HEK293 (cell line): ENCODE measurements around the gene HHIPL1.

Source experiments
- CTCF ChIA-PET: fragments of 350-600 bp; formaldehyde crosslinking; extraction: SDS; loops from one replicate; lab custom pipeline; 2021; ENCODE audit warnings: antibody characterized with exemption; lab: Yijun Ruan, JAX
- POLR2A ChIA-PET: fragments of 300-600 bp; formaldehyde crosslinking; extraction: SDS; loops from one replicate; lab custom pipeline; 2020; ENCODE audit warnings: antibody characterized with exemption, inconsistent platforms; lab: Yijun Ruan, JAX
- H3K27ac ChIP-seq: fragments of 200-500 bp; sonication (Bioruptor generic); 2 replicates; pipeline ENCODE4 v1.5.1; 2014; ENCODE audit warnings: low read depth, low read length, control low read depth, inconsistent platforms; ENCODE audit errors: extremely low read depth
- H3K36me3 ChIP-seq, 2 experiments: fragments of 200-500 bp in 1 of 2; sonication (Bioruptor generic) in 1 of 2; 1 replicate in 1 of 2; 2 replicates in 1 of 2; pipeline ENCODE4 v1.5.1; 2014 to 2017; ENCODE audit warnings: inconsistent platforms in 2 of 2, low read length in 2 of 2; ENCODE audit not compliant: control insufficient read depth in 2 of 2, insufficient read depth in 1 of 2
- H3K4me1 ChIP-seq: fragments of 200-500 bp; sonication (Bioruptor generic); 2 replicates; pipeline ENCODE4 v1.5.1; 2014; ENCODE audit warnings: mild to moderate bottlenecking, low read length, inconsistent platforms; ENCODE audit not compliant: control insufficient read depth, insufficient read depth
- H3K4me3 ChIP-seq: 2 replicates; pipeline ENCODE4 v1.5.1; 2011; ENCODE audit warnings: low read depth, mild to moderate bottlenecking, control low read depth, low read length, moderate library complexity
- H3K9me3 ChIP-seq: fragments of 200-500 bp; sonication (Bioruptor generic); 2 replicates; pipeline ENCODE4 v1.5.1; 2014; ENCODE audit warnings: low read depth, low read length, inconsistent platforms; ENCODE audit not compliant: control insufficient read depth, insufficient read depth
- IKZF3 ChIP-seq: fragments of 450-650 bp; IDR thresholded peaks from 2 replicates; pipeline ENCODE4 v1.5.0; 2018; ENCODE audit warnings: missing biosample characterization, mild to moderate bottlenecking, missing genetic modification characterization, moderate library complexity
- KLF1 ChIP-seq: fragments of 450-650 bp; formaldehyde crosslinking; IDR thresholded peaks from 2 replicates; pipeline ENCODE4 v1.5.1; 2016; ENCODE audit warnings: missing biosample characterization, missing genetic modification characterization
- KLF8 ChIP-seq: fragments of 450-650 bp; formaldehyde crosslinking; IDR thresholded peaks from 2 replicates; pipeline ENCODE4 v1.5.1; 2016; ENCODE audit warnings: missing biosample characterization, missing genetic modification characterization
- PRDM10 ChIP-seq: fragments of 450-650 bp; formaldehyde crosslinking; IDR thresholded peaks from 2 replicates; pipeline ENCODE4 v1.5.1; 2016; ENCODE audit warnings: missing biosample characterization, missing genetic modification characterization
- REPIN1 ChIP-seq: fragments of 450-650 bp; formaldehyde crosslinking; IDR thresholded peaks from 2 replicates; pipeline ENCODE4 v1.5.1; 2017; ENCODE audit warnings: missing biosample characterization, missing genetic modification characterization, low read depth
- SP2 ChIP-seq: fragments of 450-650 bp; formaldehyde crosslinking; IDR thresholded peaks from 2 replicates; pipeline ENCODE4 v1.5.1; 2016; ENCODE audit warnings: missing biosample characterization, missing genetic modification characterization
- SP3 ChIP-seq: fragments of 450-650 bp; formaldehyde crosslinking; IDR thresholded peaks from 2 replicates; pipeline ENCODE4 v1.5.1; 2016; ENCODE audit warnings: missing biosample characterization, missing genetic modification characterization
- ZBTB20 ChIP-seq: fragments of 450-650 bp; formaldehyde crosslinking; IDR thresholded peaks from 2 replicates; pipeline ENCODE4 v1.5.1; 2016; ENCODE audit warnings: missing biosample characterization, missing genetic modification characterization
- ZBTB26 ChIP-seq: fragments of 450-650 bp; formaldehyde crosslinking; optimal IDR thresholded peaks from 2 replicates; pipeline ENCODE3; 2016; ENCODE audit warnings: missing biosample characterization, mild to moderate bottlenecking, missing genetic modification characterization
- ZBTB48 ChIP-seq: fragments of 450-650 bp; formaldehyde crosslinking; IDR thresholded peaks from 2 replicates; pipeline ENCODE4 v1.5.1; 2016; ENCODE audit warnings: missing biosample characterization, missing genetic modification characterization
- ZEB2 ChIP-seq: fragments of 450-650 bp; formaldehyde crosslinking; IDR thresholded peaks from 2 replicates; pipeline ENCODE4 v1.5.1; 2016; ENCODE audit warnings: missing biosample characterization, missing genetic modification characterization
- ZFP3 ChIP-seq: fragments of 450-650 bp; formaldehyde crosslinking; IDR thresholded peaks from 2 replicates; pipeline ENCODE4 v1.5.1; 2016; ENCODE audit warnings: low read depth, missing biosample characterization, missing genetic modification characterization
- ZFP69B ChIP-seq: fragments of 450-650 bp; formaldehyde crosslinking; IDR thresholded peaks from 2 replicates; pipeline ENCODE4 v1.5.1; 2016; ENCODE audit warnings: missing biosample characterization, missing genetic modification characterization
- ZIC2 ChIP-seq: fragments of 450-650 bp; formaldehyde crosslinking; IDR thresholded peaks from 2 replicates; pipeline ENCODE4 v1.5.1; 2016; ENCODE audit warnings: missing biosample characterization, missing genetic modification characterization
- ZNF112 ChIP-seq: fragments of 450-650 bp; formaldehyde crosslinking; IDR thresholded peaks from 2 replicates; pipeline ENCODE4 v1.5.0; 2017; ENCODE audit warnings: missing biosample characterization, missing genetic modification characterization
- ZNF2 ChIP-seq: fragments of 450-650 bp; formaldehyde crosslinking; IDR thresholded peaks from 2 replicates; pipeline ENCODE4 v1.5.1; 2016; ENCODE audit warnings: missing biosample characterization, missing genetic modification characterization
- ZNF24 ChIP-seq: fragments of 450-650 bp; formaldehyde crosslinking; IDR thresholded peaks from 2 replicates; pipeline ENCODE4 v1.5.1; 2016; ENCODE audit warnings: missing biosample characterization, missing genetic modification characterization
- ZNF302 ChIP-seq: fragments of 450-650 bp; formaldehyde crosslinking; IDR thresholded peaks from 2 replicates; pipeline ENCODE4 v1.5.1; 2016; ENCODE audit warnings: missing biosample characterization, missing genetic modification characterization, low read depth
- ZNF37A ChIP-seq: fragments of 450-650 bp; IDR thresholded peaks from 2 replicates; pipeline ENCODE4 v1.5.1; 2018; ENCODE audit warnings: missing biosample characterization, missing genetic modification characterization
- ZNF777 ChIP-seq: fragments of 450-650 bp; formaldehyde crosslinking; IDR thresholded peaks from 2 replicates; pipeline ENCODE4 v1.5.1; 2017; ENCODE audit warnings: missing biosample characterization, missing genetic modification characterization, borderline replicate concordance
- TF ChIP-seq, protein P1 (sequence below): fragments of 450-650 bp; formaldehyde crosslinking; conservative IDR thresholded peaks from 2 replicates; pipeline ENCODE4 v1.5.1; 2016; ENCODE audit warnings: low read depth, missing biosample characterization, missing genetic modification characterization

Gene HHIPL1

DNA sequence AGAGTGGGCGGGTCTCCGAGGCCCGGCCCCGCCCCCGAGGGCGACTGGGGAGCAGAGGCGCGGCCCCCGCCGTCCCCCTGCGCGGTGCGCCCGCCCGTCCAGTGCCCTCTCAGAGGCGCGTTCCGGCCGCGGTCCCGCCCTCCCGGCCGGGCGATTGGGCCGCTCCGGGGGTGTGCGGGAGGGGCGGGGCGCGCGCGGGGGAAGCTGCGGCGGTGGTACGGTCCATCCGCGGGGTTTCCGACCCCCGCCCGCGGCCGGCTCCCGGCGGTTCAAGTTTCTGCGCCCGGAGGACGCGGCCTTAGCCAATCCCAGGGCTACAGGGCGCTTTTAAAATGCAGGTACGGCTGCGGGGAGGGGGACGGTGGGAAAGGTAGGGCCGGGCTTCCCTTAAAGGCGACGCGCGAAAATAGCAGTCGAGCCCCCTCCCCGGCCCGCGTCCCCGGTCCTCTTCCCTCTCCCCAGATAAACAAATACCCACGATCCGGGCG, 40.6 kb upstream of the HHIPL1 start (continued):
- TF ChIP-seq ZBTB26 (tag by site-specific recombination) (peak; percentile 25), SP2 (tag by site-specific recombination) (peak; percentile 65), SP3 (tag by site-specific recombination) (peak; percentile 66), ZNF112 (tag by site-specific recombination) (no peak), ZNF37A (tag by site-specific recombination) (peak; percentile 31; the same call in 1 of the 2 replicates), IKZF3 (tag by site-specific recombination) (0 out of 2 replicates have a peak, but pooled peaks have one; percentile 11), PRDM10 (tag by site-specific recombination) (peak; percentile 89)

GRCh38 chr14:99604766-99605298, 40.1 kb upstream of the HHIPL1 start:
- H3K9me3 ChIP-seq = no peaks in the 10 kb centered on the region
- POLR2A ChIA-PET = interaction anchor here (0.7 to 3.1 kb wide), 5 partner anchors 9 to 124 kb away, joined by 3 to 20 read pairs (median 4); partner anchors contain the start of genes CCNK and SETD3
- peaks cover 15% of the 10 kb centered on the region for H3K4me1 ChIP-seq
- H3K4me3 ChIP-seq = peak overlapping the region; percentile 64
- H3K27ac ChIP-seq = peak overlapping the region; percentile 93
- peaks cover 0 to 4% of the 10 kb centered on the region in 2 experiments; a peak in 1 of 3 replicates for H3K36me3 ChIP-seq
- CTCF ChIA-PET = interaction anchor here (0.6 to 2.1 kb wide), 3 partner anchors 23 to 80 kb away, joined by 3 to 14 read pairs (median 4); no protein-coding TSS in a partner anchor
- TF ChIP-seq ZBTB26 (tag by site-specific recombination) (peak; percentile 80), ZFP3 (tag by site-specific recombination) (no peak), PRDM10 (tag by site-specific recombination) (peak; percentile 79), ZNF24 (tag by site-specific recombination) (no peak), ZNF777 (tag by site-specific recombination) (0 out of 2 replicates have a peak, but pooled peaks have one; percentile 20), ZNF302 (tag by site-specific recombination) (no peak), KLF8 (peak; percentile 42; the same call in 1 of the 2 replicates), ZNF2 (tag by site-specific recombination) (0 out of 2 replicates have a peak, but pooled peaks have one; percentile 33), ZBTB48 (tag by site-specific recombination) (peak; percentile 80), KLF1 (peak; percentile 56; the same call in 1 of the 2 replicates), ZBTB20 (tag by site-specific recombination) (peak; percentile 89), ZIC2 (tag by site-specific recombination) (peak; percentile 96), ZFP69B (tag by site-specific recombination) (0 out of 2 replicates have a peak, but pooled peaks have one; percentile 10), ZEB2 (tag by site-specific recombination) (peak; percentile 9; the same call in 1 of the 2 replicates), REPIN1 (tag by site-specific recombination) (no peak)
- TF ChIP-seq, protein P1, sequence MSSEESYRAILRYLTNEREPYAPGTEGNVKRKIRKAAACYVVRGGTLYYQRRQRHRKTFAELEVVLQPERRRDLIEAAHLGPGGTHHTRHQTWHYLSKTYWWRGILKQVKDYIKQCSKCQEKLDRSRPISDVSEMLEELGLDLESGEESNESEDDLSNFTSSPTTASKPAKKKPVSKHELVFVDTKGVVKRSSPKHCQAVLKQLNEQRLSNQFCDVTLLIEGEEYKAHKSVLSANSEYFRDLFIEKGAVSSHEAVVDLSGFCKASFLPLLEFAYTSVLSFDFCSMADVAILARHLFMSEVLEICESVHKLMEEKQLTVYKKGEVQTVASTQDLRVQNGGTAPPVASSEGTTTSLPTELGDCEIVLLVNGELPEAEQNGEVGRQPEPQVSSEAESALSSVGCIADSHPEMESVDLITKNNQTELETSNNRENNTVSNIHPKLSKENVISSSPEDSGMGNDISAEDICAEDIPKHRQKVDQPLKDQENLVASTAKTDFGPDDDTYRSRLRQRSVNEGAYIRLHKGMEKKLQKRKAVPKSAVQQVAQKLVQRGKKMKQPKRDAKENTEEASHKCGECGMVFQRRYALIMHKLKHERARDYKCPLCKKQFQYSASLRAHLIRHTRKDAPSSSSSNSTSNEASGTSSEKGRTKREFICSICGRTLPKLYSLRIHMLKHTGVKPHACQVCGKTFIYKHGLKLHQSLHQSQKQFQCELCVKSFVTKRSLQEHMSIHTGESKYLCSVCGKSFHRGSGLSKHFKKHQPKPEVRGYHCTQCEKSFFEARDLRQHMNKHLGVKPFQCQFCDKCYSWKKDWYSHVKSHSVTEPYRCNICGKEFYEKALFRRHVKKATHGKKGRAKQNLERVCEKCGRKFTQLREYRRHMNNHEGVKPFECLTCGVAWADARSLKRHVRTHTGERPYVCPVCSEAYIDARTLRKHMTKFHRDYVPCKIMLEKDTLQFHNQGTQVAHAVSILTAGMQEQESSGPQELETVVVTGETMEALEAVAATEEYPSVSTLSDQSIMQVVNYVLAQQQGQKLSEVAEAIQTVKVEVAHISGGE (tag by site-specific recombination) = 0 out of 2 replicates have a peak, but pooled peaks have one; percentile 24
